MCF 10A (cell line): Measurements from ENCODE around the gene CD177. TPM values are rescaled to one million over a fixed set of nuclear protein-coding genes. Genes with fewer than 3 reads are reported as not detected.
"Not testable (repeated sequence)": the region's sequence is repeated elsewhere in the genome, so short reads cannot be mapped to it uniquely, and the experiment has no call there.

Source experiments
- BruUV-seq: library from RNA; stranded (reverse); fragments of 400-500 nt; replicated peaks from 2 replicates; lab custom pipeline; 2021; lab: Mats Ljungman, UMichigan
- CTCF ChIA-PET: fragments of 300-600 bp; sonication (Branson Sonifier 250); formaldehyde crosslinking; extraction: SDS; loops from one replicate; lab custom pipeline; 2021; ENCODE audit warnings: antibody characterized with exemption, inconsistent platforms; lab: Yijun Ruan, JAX
- POLR2A ChIA-PET: fragments of 300-600, 350-650 bp; sonication (Branson Sonifier 250); formaldehyde crosslinking; extraction: SDS; loops from one replicate; lab custom pipeline; 2020; ENCODE audit warnings: antibody characterized with exemption, inconsistent platforms; lab: Yijun Ruan, JAX
- DNase-seq: peaks from one replicate; pipeline ENCODE4 v3.0.0-alpha.2; 2018; ENCODE audit not compliant: unreplicated experiment
- H3K27ac Mint-ChIP-seq: one replicate; pipeline ENCODE4 v1.8.0; 2022; ENCODE audit warnings: mild to moderate bottlenecking, low read depth, mixed read lengths; ENCODE audit not compliant: unreplicated experiment
- H3K27me3 Mint-ChIP-seq: one replicate; pipeline ENCODE4 v1.8.0; 2022; ENCODE audit warnings: mixed read lengths; ENCODE audit not compliant: insufficient read depth, unreplicated experiment
- H3K36me3 Mint-ChIP-seq: one replicate; pipeline ENCODE4 v1.8.0; 2022; ENCODE audit warnings: mild to moderate bottlenecking, moderate library complexity, mixed read lengths; ENCODE audit not compliant: insufficient read depth, unreplicated experiment
- H3K4me1 Mint-ChIP-seq: one replicate; pipeline ENCODE4 v1.8.0; 2022; ENCODE audit warnings: mixed read lengths; ENCODE audit not compliant: insufficient read depth, unreplicated experiment
- H3K4me3 Mint-ChIP-seq: one replicate; pipeline ENCODE4 v1.8.0; 2022; ENCODE audit warnings: mild to moderate bottlenecking, moderate library complexity, mixed read lengths; ENCODE audit not compliant: unreplicated experiment
- H3K9me3 Mint-ChIP-seq: one replicate; pipeline ENCODE4 v1.8.0; 2022; ENCODE audit warnings: mixed read lengths; ENCODE audit not compliant: unreplicated experiment
- CTCF ChIP-seq: fragments of 200-600 bp; IDR thresholded peaks from one replicate; pipeline ENCODE4 v1.8.0; 2022; ENCODE audit warnings: antibody characterized with exemption, mild to moderate bottlenecking; ENCODE audit not compliant: unreplicated experiment
- intact Hi-C: fragments of 100-400 bp; cut with micrococcal nuclease; formaldehyde crosslinking; loops from 2 replicates; pipeline ENCODE4 v1.14.1; 2022
- total RNA-seq: library from RNA; stranded (reverse); gene quantifications from 2 replicates; pipeline ENCODE4 v1.2.3, GENCODE V29; 2022

CD177 gene
- total RNA-seq, 1 experiment from 2014 or later, result 0.26 TPM

- DNase-seq, result peak; percentile 25
- peaks cover 40% of the 10 kb centered on the region for H3K27me3 Mint-ChIP-seq
- no peak overlapping the region for H3K27ac Mint-ChIP-seq
- H3K36me3 Mint-ChIP-seq, result no peaks in the 10 kb centered on the region
- intact Hi-C loops, result no loop called here
- POLR2A ChIA-PET, result no interaction called here
- BruUV-seq, result no TSS peak
- H3K4me3 Mint-ChIP-seq, result no peak overlapping the region
- peaks cover 7% of the 10 kb centered on the region for H3K4me1 Mint-ChIP-seq
- CTCF ChIA-PET, result interaction anchor here (0.6 kb wide), 1 partner anchor 2000 kb away, joined by 4 read pairs; no protein-coding TSS in a partner anchor
- peaks cover 19% of the 10 kb centered on the region for H3K9me3 Mint-ChIP-seq
- no peak for TF ChIP-seq CTCF
Measured at GRCh38 chr19:43337737-43338136, 15.7 kb upstream of the CD177 start.

GRCh38 chr19:43338530-43338929 is 15.0 kb upstream of the CD177 start:
- CTCF ChIA-PET, result interaction anchor here (0.6 kb wide), 1 partner anchor 1999 kb away, joined by 4 read pairs; no protein-coding TSS in a partner anchor

GRCh38 chr19:43339243-43339930 is 14.1 kb upstream of the CD177 start:
- H3K27me3 Mint-ChIP-seq, result peaks cover 40% of the 10 kb centered on the region
- POLR2A ChIA-PET, H3K4me3 Mint-ChIP-seq, H3K27ac Mint-ChIP-seq, intact Hi-C loops, H3K36me3 Mint-ChIP-seq, CTCF ChIA-PET, BruUV-seq: not testable (repeated sequence)
- H3K4me1 Mint-ChIP-seq, result peaks cover 11% of the 10 kb centered on the region
- peak; percentile 16 for DNase-seq
- H3K9me3 Mint-ChIP-seq, result peaks cover 19% of the 10 kb centered on the region

More at GRCh38 chr19:43338530-43338929, 15.0 kb upstream of the CD177 start:
- DNase-seq, result no peak
- intact Hi-C loops, result no loop called here
- POLR2A ChIA-PET, result no interaction called here
- Mint-ChIP-seq H3K27me3 (peaks cover 40% of the 10 kb centered on the region), H3K4me3 (no peak overlapping the region), H3K4me1 (peaks cover 7% of the 10 kb centered on the region), H3K9me3 (peaks cover 19% of the 10 kb centered on the region), H3K27ac (no peak overlapping the region), H3K36me3 (no peaks in the 10 kb centered on the region)
- TF ChIP-seq CTCF, result no peak
- no TSS peak for BruUV-seq

- H3K27ac Mint-ChIP-seq, POLR2A ChIA-PET, DNase-seq, CTCF ChIA-PET, H3K4me3 Mint-ChIP-seq, H3K36me3 Mint-ChIP-seq, BruUV-seq, intact Hi-C loops: not testable (repeated sequence)
- Mint-ChIP-seq H3K9me3 (peaks cover 19% of the 10 kb centered on the region), H3K27me3 (peaks cover 40% of the 10 kb centered on the region), H3K4me1 (peaks cover 12% of the 10 kb centered on the region)
Measured at GRCh38 chr19:43340101-43340500, 13.4 kb upstream of the CD177 start.

GRCh38 chr19:43341098-43341497 is 12.4 kb upstream of the CD177 start:
- Mint-ChIP-seq H3K4me1 (peaks cover 12% of the 10 kb centered on the region), H3K9me3 (peaks cover 19% of the 10 kb centered on the region), H3K27me3 (peaks cover 40% of the 10 kb centered on the region)
- H3K36me3 Mint-ChIP-seq, POLR2A ChIA-PET, H3K4me3 Mint-ChIP-seq, intact Hi-C loops, DNase-seq, BruUV-seq, CTCF ChIA-PET, H3K27ac Mint-ChIP-seq: not testable (repeated sequence)

DNA sequence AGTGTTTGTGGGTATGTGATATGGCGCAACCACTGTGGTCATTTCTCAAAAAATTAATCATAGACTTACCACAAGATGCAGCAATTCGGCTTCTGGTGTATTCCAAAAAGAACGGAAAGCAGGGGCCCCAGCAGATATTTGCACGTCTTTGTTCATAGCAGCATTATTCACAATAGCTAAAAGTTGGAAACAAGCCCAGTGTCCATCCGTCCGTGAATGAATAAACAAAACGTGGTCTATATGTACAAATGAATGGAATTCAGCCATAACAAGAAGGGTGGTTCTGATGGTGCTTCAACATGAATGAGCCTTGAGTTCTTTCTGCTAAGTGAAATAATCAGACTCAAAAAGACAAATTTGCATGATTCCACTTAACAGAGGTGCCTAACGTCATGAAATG is 11.4 kb upstream of the CD177 start:
- peak overlapping the region; percentile 3 for H3K27ac Mint-ChIP-seq
- H3K36me3 Mint-ChIP-seq, intact Hi-C loops, POLR2A ChIA-PET, BruUV-seq: not testable (repeated sequence)
- peak; percentile 89 for DNase-seq
- H3K9me3 Mint-ChIP-seq, result peaks cover 19% of the 10 kb centered on the region
- H3K4me1 Mint-ChIP-seq, result peaks cover 12% of the 10 kb centered on the region
- peak overlapping the region; percentile 24 for H3K4me3 Mint-ChIP-seq
- CTCF ChIA-PET, result interaction anchor here (0.6 to 0.7 kb wide), 2 partner anchors 185 to 768 kb away, joined by 3 to 4 read pairs; no protein-coding TSS in a partner anchor
- peaks cover 38% of the 10 kb centered on the region for H3K27me3 Mint-ChIP-seq

DNA sequence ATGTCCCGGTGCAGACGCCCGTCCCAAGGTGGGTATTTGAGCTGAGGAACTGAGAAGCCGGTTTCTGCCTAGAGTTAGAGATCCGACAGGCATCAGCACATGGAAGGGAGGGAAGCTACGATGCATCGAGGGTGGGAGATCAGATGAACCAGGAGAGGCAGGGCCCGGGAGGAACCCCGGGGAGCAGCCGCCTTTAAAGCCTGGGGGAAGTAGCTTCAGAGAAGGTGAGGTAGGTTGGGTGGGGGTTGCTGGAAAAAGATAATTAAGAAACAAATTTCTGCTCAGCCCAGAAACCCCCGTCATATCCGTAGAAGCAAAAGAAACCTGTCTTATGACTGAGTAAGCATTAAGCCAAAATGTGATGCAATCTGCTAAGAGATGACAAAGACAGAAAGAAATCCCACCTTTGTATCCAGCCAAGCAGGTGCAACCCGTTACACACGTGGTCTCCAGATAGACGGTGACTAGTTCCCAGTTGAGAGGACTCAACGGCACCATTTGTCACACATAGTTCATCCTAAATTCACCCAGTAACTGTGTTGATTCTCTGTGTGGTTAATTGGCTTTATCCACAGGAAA is 9.1 kb upstream of the CD177 start:
- H3K9me3 Mint-ChIP-seq, result peaks cover 19% of the 10 kb centered on the region
- peaks cover 12% of the 10 kb centered on the region for H3K4me1 Mint-ChIP-seq
- POLR2A ChIA-PET, H3K36me3 Mint-ChIP-seq, H3K4me3 Mint-ChIP-seq, intact Hi-C loops, CTCF ChIA-PET, BruUV-seq, H3K27ac Mint-ChIP-seq: not testable (repeated sequence)
- H3K27me3 Mint-ChIP-seq, result peaks cover 22% of the 10 kb centered on the region
- peak; percentile 42 for DNase-seq
